ENCODE measurements around the gene APBB1IP.

APBB1IP gene

DNA sequence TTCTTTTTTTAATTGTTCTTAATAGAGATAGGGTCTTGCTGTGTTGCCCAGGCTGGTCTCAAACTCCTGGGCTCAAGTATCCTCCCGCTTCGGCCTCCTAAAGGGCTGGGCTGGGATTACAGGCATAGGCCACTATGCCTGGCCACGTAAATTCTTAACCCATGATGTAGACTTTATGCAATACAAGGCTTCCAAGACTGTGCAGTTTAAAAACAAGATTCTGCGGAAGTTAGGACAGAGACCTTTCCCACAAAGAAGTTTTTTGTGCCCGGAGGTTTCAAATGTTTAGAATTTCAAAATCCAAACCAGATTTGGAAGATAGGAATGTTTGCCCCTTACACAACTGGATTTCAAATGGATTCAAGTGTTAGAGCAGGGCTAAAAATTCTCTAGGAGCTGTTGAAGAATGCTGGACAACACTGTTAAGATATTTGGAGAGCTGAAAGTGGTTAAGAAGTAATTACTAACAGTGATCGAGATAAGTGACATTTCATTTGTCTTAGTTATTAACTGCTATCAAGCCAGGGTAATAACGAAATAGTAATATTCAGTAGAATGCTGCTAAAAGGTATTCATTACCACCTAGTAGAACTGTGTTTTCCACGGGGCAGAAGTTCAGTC is 7.4 kb downstream of the APBB1IP start:
- POLR2A ChIA-PET: no interaction called here
- H3K4me3 ChIP-seq (ENCODE audit: low read depth, low read length): no peak overlapping the region
- CTCF ChIA-PET: interaction anchor here (0.5 kb wide), 1 partner anchor 866 kb away, joined by 6 read pairs; no protein-coding TSS in a partner anchor
- no peaks in the 10 kb centered on the region for H3K36me3 ChIP-seq (ENCODE audit: control insufficient read depth in 2 of 2, insufficient read depth in 1 of 2, low read length in 2 of 2)
- H3K9me3 ChIP-seq (ENCODE audit: control insufficient read depth, insufficient read depth, low read depth, low read length): no peaks in the 10 kb centered on the region
- TF ChIP-seq ZNF707 (tag by site-specific recombination; IDR thresholded peaks at IDR 0.05) (no peak), ZNF19 (tag by site-specific recombination; IDR thresholded peaks at IDR 0.05; ENCODE audit: low read depth) (no peak), SCRT1 (tag by site-specific recombination; IDR thresholded peaks at IDR 0.05; ENCODE audit: borderline replicate concordance) (no peak)
- TF ChIP-seq, protein P1, sequence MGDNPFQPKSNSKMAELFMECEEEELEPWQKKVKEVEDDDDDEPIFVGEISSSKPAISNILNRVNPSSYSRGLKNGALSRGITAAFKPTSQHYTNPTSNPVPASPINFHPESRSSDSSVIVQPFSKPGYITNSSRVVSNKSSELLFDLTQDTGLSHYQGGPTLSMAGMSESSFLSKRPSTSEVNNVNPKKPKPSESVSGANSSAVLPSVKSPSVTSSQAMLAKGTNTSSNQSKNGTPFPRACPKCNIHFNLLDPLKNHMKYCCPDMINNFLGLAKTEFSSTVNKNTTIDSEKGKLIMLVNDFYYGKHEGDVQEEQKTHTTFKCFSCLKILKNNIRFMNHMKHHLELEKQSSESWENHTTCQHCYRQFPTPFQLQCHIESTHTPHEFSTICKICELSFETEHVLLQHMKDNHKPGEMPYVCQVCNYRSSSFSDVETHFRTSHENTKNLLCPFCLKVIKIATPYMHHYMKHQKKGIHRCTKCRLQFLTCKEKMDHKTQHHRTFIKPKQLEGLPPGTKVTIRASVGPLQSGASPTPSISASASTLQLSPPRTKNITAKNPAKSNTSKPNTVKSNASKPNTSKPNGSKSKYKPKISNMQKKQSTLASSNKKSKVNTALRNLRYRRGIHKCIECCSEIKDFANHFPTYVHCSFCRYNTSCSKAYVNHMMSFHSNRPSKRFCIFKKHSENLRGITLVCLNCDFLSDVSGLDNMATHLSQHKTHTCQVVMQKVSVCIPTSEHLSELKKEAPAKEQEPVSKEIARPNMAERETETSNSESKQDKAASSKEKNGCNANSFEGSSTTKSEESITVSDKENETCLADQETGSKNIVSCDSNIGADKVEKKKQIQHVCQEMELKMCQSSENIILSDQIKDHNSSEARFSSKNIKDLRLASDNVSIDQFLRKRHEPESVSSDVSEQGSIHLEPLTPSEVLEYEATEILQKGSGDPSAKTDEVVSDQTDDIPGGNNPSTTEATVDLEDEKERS (tag by site-specific recombination; IDR thresholded peaks at IDR 0.05): no peak
- TF ChIP-seq, protein P2, sequence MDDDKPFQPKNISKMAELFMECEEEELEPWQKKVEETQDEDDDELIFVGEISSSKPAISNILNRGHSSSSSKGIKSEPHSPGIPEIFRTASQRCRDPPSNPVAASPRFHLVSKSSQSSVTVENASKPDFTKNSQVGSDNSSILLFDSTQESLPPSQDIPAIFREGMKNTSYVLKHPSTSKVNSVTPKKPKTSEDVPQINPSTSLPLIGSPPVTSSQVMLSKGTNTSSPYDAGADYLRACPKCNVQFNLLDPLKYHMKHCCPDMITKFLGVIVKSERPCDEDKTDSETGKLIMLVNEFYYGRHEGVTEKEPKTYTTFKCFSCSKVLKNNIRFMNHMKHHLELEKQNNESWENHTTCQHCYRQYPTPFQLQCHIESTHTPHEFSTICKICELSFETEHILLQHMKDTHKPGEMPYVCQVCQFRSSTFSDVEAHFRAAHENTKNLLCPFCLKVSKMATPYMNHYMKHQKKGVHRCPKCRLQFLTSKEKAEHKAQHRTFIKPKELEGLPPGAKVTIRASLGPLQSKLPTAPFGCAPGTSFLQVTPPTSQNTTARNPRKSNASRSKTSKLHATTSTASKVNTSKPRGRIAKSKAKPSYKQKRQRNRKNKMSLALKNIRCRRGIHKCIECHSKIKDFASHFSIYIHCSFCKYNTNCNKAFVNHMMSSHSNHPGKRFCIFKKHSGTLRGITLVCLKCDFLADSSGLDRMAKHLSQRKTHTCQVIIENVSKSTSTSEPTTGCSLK (tag by site-specific recombination; IDR thresholded peaks at IDR 0.05): no peak
- H3K4me1 ChIP-seq (ENCODE audit: control insufficient read depth, insufficient read depth, low read length): no peaks in the 10 kb centered on the region
- H3K27ac ChIP-seq (ENCODE audit: extremely low read depth, low read depth, low read length): no peak overlapping the region

DNA sequence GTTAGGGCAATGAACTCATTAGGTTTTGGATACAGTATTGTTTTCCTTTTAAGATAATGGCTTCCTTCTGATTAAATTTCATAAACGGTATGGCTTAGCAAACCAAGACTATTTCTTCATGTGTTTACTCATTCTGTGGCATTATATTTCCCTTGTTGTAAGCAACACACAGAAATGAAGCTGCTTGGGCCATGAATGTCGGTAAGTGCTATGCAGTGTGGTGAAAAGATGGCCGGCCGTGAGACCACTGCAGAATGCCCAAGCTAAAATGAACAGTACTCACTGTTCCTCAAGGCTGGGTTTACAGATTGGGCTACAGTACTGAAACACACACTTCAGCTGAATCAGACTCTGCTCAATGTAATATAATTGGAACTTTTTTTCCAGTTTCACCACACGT is 8.1 kb downstream of the APBB1IP start:
- TF ChIP-seq ZNF423 (tag by site-specific recombination; IDR thresholded peaks at IDR 0.05) (no peak), SP7 (tag by site-specific recombination; IDR thresholded peaks at IDR 0.05) (no peak), ZNF585B (tag by site-specific recombination; IDR thresholded peaks at IDR 0.05) (no peak), KLF7 (tag by site-specific recombination; IDR thresholded peaks at IDR 0.05; ENCODE audit: borderline replicate concordance) (no peak), ZNF19 (tag by site-specific recombination; IDR thresholded peaks at IDR 0.05; ENCODE audit: low read depth) (no peak), ZNF544 (tag by site-specific recombination; IDR thresholded peaks at IDR 0.05) (no peak), ZSCAN23 (tag by site-specific recombination; IDR thresholded peaks at IDR 0.05) (no peak), ZXDB (tag by site-specific recombination; IDR thresholded peaks at IDR 0.05) (no peak), WT1 (tag by site-specific recombination; IDR thresholded peaks at IDR 0.05) (no peak), ZNF214 (tag by site-specific recombination; IDR thresholded peaks at IDR 0.05; ENCODE audit: borderline replicate concordance) (no peak), ZNF221 (tag by site-specific recombination; IDR thresholded peaks at IDR 0.05; ENCODE audit: borderline replicate concordance) (no peak), HOXD13 (CRISPR knock-in tag; IDR thresholded peaks at IDR 0.05; ENCODE audit: borderline replicate concordance) (no peak)
- TF ChIP-seq, protein P3, sequence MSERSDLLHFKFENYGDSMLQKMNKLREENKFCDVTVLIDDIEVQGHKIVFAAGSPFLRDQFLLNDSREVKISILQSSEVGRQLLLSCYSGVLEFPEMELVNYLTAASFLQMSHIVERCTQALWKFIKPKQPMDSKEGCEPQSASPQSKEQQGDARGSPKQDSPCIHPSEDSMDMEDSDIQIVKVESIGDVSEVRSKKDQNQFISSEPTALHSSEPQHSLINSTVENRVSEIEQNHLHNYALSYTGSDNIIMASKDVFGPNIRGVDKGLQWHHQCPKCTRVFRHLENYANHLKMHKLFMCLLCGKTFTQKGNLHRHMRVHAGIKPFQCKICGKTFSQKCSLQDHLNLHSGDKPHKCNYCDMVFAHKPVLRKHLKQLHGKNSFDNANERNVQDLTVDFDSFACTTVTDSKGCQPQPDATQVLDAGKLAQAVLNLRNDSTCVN (tag by site-specific recombination; optimal IDR thresholded peaks at IDR 0.05): no peak
- TF ChIP-seq, protein P4, sequence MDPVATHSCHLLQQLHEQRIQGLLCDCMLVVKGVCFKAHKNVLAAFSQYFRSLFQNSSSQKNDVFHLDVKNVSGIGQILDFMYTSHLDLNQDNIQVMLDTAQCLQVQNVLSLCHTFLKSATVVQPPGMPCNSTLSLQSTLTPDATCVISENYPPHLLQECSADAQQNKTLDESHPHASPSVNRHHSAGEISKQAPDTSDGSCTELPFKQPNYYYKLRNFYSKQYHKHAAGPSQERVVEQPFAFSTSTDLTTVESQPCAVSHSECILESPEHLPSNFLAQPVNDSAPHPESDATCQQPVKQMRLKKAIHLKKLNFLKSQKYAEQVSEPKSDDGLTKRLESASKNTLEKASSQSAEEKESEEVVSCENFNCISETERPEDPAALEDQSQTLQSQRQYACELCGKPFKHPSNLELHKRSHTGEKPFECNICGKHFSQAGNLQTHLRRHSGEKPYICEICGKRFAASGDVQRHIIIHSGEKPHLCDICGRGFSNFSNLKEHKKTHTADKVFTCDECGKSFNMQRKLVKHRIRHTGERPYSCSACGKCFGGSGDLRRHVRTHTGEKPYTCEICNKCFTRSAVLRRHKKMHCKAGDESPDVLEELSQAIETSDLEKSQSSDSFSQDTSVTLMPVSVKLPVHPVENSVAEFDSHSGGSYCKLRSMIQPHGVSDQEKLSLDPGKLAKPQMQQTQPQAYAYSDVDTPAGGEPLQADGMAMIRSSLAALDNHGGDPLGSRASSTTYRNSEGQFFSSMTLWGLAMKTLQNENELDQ (tag by site-specific recombination; IDR thresholded peaks at IDR 0.05; ENCODE audit: low read depth): no peak
- Histone ChIP-seq H3K4me1 (ENCODE audit: control insufficient read depth, insufficient read depth, low read length) (no peaks in the 10 kb centered on the region), H3K4me3 (ENCODE audit: low read depth, low read length) (no peak overlapping the region), H3K9me3 (ENCODE audit: control insufficient read depth, insufficient read depth, low read depth, low read length) (no peaks in the 10 kb centered on the region), H3K36me3 (ENCODE audit: control insufficient read depth in 2 of 2, insufficient read depth in 1 of 2, low read length in 2 of 2) (no peaks in the 10 kb centered on the region), H3K27ac (ENCODE audit: extremely low read depth, low read depth, low read length) (no peak overlapping the region)
- CTCF ChIA-PET: interaction anchor here (0.5 kb wide), 1 partner anchor 866 kb away, joined by 6 read pairs; no protein-coding TSS in a partner anchor
- POLR2A ChIA-PET: no interaction called here

Measured in HEK293 (cell line).